Thoracic aorta (tissue), 2 donors: ENCODE measurements around the gene ATF5. TPM values are rescaled to one million over a fixed set of nuclear protein-coding genes. Genes with fewer than 3 reads are reported as not detected.

Experiments
- ATAC-seq: fragments of 150-250 bp; one replicate; pipeline ENCODE4 v1.8.0; 2017; ENCODE audit warnings: low read depth; ENCODE audit not compliant: insufficient number of reproducible peaks, low FRiP score
- DNase-seq: peaks from one replicate; pipeline ENCODE4 v3.0.0-alpha.2; 2020; ENCODE audit warnings: low spot score
- H3K27ac ChIP-seq, 2 donors: fragments of 200-600 bp; sonication (generic); 1 replicate in 1 of 2; 2 replicates in 1 of 2; pipeline ENCODE4 v1.5.1; 2016; ENCODE audit warnings: mild to moderate bottlenecking in 2 of 2, moderate library complexity in 2 of 2
- H3K27me3 ChIP-seq: fragments of 200-600 bp; sonication (generic); replicated peaks from 2 replicates; pipeline ENCODE4 v1.6.0; 2016; ENCODE audit warnings: mild to moderate bottlenecking; ENCODE audit not compliant: insufficient read depth
- H3K36me3 ChIP-seq: fragments of 200-600 bp; sonication (generic); one replicate; pipeline ENCODE4 v1.5.1; 2016
- H3K4me1 ChIP-seq, 2 donors: fragments of 200-600 bp; sonication (generic); 1 replicate in 1 of 2; 2 replicates in 1 of 2; pipeline versions ENCODE4 v1.5.1 to v1.6.0; 2016; ENCODE audit warnings: low read depth in 2 of 2, mild to moderate bottlenecking in 1 of 2; ENCODE audit not compliant: control insufficient read depth in 1 of 2
- H3K4me3 ChIP-seq: fragments of 200-600 bp; sonication (generic); 2 replicates; pipeline ENCODE4 v1.5.1; 2016; ENCODE audit warnings: mild to moderate bottlenecking
- H3K9me3 ChIP-seq: fragments of 200-600 bp; sonication (generic); 2 replicates; pipeline ENCODE4 v1.5.1; 2016
- total RNA-seq, 2 donors: library from RNA; depleted of rRNA; stranded (reverse); fragments of >200 nt; gene quantifications; one replicate each; pipeline versions ENCODE4 v1.1.0 to v1.2.3, GENCODE V29; 2016
- TF ChIP-seq, protein P1 (sequence below): fragments of 200-600 bp; sonication (generic); IDR thresholded peaks from one replicate; pipeline ENCODE4 v1.5.1; 2019; ENCODE audit warnings: antibody characterized with exemption

The ATF5 gene
- total RNA-seq, 2 donors from 2014 or later = 8.4 to 9.8 TPM

DNA sequence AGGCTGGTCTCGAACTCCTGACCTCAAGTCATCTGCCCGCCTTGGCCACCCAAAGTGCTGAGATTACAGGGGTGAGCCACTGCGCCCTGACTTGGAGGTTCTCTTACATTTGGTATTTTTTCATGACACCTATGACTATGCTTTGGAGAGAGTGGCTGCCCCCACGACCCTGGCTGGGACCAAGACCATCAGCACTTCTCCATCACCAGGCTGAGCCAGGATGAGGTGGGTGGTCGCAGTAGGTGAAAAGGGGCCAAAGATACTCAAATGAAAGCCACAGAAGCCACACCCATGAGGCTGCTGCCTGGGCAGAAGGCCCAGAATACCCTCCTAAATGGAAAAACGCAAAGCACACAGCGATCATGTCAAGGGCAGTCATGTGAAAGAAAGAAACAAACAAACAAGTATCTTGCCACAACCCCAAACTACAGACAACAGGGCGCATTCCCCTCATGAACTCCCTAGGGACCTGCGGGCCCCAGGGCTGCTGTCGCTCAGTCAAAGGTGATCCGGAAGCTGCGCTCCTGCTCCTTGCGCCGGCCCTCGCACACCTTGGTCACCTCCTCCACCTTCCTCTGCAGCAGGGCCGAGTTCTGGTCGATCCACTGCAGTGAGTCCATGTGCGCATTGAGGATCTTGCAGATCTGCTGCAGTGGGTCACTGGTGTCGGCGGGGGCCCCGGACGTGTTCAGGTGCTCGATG lies 21.1 kb upstream of the ATF5 start:
- ATAC-seq = no peak
- Histone ChIP-seq H3K36me3 (peaks cover 21% of the 10 kb centered on the region), H3K27ac (no peak overlapping the region)

DNA sequence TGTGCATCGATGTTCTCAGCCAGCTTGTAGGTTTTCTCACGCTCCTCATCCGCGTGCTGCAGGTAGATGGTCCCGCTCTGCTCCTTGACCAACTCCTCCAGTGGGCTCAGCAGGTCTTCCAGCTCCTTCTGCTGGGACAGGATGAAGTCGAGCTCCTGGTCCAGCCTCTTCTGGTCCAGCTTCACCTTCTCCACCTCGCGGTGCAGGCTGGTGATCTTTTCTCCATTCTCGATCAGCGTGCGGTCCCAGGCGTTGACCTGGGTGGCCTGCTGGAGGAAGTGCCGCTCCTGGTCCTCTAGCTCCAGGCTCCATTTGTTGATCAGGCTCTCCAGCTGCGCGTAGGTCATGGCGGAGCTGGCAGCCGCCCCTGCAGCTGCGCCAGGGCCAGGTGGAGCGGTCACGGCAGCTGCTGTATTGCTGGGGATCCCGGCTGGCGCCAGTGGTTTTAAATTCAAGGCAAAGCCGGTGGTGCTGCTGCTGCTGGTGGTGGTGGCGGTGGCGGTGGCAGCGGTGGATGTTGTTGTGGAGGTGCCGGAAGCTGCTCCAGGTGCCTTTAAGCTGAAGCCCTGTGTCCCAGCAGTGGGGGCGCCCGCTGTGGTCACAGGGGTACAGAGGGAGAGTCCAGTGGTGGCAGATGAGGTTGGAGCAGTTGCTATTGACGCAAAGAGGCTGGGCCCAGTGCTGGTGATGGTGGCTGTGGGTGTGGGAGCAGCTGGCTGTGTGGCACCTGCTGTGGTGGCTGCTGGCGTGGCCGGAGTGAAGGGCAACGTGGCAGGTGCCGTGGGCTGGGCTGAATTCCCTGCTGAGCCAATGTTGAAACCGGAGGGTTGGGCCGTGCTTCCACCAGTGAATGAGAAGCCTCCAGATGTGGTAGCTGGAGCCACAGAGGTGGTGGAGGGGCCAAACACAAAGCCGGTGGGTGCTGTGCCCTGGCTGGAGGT lies 20.3 kb upstream of the ATF5 start:
- no peak overlapping the region for H3K27ac ChIP-seq
- DNase-seq = no peak
- no peaks in the 10 kb centered on the region for H3K27me3 ChIP-seq
- peaks cover 21% of the 10 kb centered on the region for H3K36me3 ChIP-seq
- no peak overlapping the region for H3K4me3 ChIP-seq
- TF ChIP-seq, protein P1, sequence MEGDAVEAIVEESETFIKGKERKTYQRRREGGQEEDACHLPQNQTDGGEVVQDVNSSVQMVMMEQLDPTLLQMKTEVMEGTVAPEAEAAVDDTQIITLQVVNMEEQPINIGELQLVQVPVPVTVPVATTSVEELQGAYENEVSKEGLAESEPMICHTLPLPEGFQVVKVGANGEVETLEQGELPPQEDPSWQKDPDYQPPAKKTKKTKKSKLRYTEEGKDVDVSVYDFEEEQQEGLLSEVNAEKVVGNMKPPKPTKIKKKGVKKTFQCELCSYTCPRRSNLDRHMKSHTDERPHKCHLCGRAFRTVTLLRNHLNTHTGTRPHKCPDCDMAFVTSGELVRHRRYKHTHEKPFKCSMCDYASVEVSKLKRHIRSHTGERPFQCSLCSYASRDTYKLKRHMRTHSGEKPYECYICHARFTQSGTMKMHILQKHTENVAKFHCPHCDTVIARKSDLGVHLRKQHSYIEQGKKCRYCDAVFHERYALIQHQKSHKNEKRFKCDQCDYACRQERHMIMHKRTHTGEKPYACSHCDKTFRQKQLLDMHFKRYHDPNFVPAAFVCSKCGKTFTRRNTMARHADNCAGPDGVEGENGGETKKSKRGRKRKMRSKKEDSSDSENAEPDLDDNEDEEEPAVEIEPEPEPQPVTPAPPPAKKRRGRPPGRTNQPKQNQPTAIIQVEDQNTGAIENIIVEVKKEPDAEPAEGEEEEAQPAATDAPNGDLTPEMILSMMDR = no peak
- H3K4me1 ChIP-seq = peaks cover 6 to 30% of the 10 kb centered on the region in 2 donors
- no peaks in the 10 kb centered on the region for H3K9me3 ChIP-seq
- no peak for ATAC-seq

More for the DNA sequence above, 21.1 kb upstream of the ATF5 start:
- no peaks in the 10 kb centered on the region for H3K27me3 ChIP-seq
- peaks cover 6 to 23% of the 10 kb centered on the region in 2 donors for H3K4me1 ChIP-seq
- H3K9me3 ChIP-seq = no peaks in the 10 kb centered on the region
- DNase-seq = no peak
- TF ChIP-seq, protein P1 = no peak
- no peak overlapping the region for H3K4me3 ChIP-seq

DNA sequence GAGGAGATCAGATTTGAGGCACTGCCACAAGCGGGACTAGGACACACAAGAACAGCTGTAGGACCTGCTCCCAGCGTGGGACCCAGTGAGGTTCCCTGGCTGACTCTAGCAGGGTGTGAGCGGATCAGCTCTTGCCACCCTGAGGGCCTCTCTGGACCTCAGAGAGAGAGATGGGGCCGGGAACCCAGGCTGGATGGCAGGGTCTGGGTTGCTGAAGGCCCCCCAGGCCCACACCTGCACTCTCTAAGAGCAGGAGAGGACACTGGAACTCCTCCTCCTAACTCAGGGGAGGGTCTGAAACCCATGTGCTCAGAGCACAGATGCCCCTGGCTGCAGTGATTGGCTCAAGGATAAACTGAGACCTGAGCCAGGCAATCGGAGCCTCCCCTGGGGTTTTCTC lies 18.8 kb upstream of the ATF5 start:
- H3K9me3 ChIP-seq = no peaks in the 10 kb centered on the region
- H3K27me3 ChIP-seq = no peaks in the 10 kb centered on the region
- DNase-seq (no peak), ATAC-seq (no peak)
- no peak overlapping the region for H3K27ac ChIP-seq
- no peak overlapping the region for H3K4me3 ChIP-seq
- H3K36me3 ChIP-seq = peaks cover 21% of the 10 kb centered on the region
- H3K4me1 ChIP-seq = peaks cover 6 to 30% of the 10 kb centered on the region in 2 donors
- TF ChIP-seq, protein P1 = no peak

DNA sequence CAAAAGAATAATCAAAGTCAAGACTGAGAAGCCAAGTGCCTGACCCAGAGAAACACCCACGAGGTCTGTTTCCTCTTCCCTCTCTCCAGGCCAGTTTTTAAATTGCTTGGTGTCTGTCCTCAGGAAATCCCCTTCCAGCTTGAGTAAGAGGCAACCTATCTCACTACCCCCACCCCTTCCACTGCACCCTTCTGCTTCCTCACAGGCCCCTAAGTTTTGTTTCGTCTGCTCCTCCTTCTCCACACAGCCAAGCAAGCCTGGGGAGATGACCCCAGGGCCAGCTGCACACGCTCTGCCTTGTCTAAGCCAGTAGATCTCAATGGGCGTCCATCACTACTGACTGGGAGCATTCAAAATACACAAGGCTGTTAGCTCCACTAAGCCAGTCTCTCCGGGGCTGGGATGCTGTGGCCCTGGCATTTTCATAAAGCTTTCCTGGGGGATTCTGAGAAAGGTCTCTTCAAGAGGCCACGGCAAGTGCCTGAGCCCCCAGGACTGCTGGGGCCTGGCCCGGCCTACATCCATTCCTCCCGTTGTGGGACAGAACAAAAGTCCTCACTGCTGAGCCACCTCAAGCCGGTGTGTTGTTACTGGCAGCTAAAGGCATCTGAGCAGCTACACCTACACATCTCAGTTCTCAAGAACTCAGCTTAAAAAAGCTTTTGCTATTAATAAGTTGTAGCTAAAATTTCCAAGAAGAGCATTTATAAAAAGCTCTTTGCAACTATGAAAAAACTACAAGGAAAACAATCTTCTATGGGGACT lies 17.4 kb upstream of the ATF5 start:
- Histone ChIP-seq H3K27me3 (no peaks in the 10 kb centered on the region), H3K36me3 (peaks cover 21% of the 10 kb centered on the region), H3K4me3 (no peak overlapping the region), H3K4me1 (peaks cover 6 to 30% of the 10 kb centered on the region in 2 donors), H3K27ac (peak overlapping the region; percentile 69 to 77), H3K9me3 (no peaks in the 10 kb centered on the region)
- DNase-seq = no peak
- peak; percentile 32 for ATAC-seq
- TF ChIP-seq, protein P1 = no peak
